ENCODE results near the gene DPYSL3.
"Not testable (repeated sequence)": the region's sequence is repeated elsewhere in the genome, so short reads cannot be mapped to it uniquely, and the experiment has no call there.

DPYSL3 gene

DNA sequence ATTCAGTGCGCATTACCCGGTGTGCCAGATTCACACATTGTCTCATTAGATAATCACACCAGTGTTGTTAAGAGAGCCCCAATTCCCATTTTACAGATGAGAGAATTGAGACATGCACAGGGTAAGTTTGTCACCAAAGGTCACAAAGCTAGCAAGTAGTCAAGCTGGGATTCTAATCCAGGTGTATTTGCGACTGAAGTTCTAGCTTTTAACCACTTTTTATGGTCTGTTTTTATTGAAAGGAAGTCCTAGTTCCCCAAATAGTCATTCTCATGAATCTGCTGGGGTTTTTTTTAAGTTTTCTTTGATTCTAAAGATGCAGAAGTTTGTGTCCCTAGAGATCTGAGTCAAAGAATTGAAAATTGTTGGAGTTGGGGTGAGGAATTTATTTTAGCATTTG is 136.5 kb downstream of the DPYSL3 start:
- CTCF ChIA-PET = no interaction called here
- DNase-seq (ENCODE audit: extremely low spot score) = no peak
- POLR2A ChIA-PET = no interaction called here
- TF ChIP-seq FOXK2 (IDR thresholded peaks at IDR 0.05) = no peak
- TF ChIP-seq CTBP1 (IDR thresholded peaks at IDR 0.05; ENCODE audit: borderline replicate concordance) = no peak
- TF ChIP-seq ARNT (IDR thresholded peaks at IDR 0.05) = no peak
- no peak for TF ChIP-seq SP1 (IDR thresholded peaks at IDR 0.05)
- TF ChIP-seq, protein P1, sequence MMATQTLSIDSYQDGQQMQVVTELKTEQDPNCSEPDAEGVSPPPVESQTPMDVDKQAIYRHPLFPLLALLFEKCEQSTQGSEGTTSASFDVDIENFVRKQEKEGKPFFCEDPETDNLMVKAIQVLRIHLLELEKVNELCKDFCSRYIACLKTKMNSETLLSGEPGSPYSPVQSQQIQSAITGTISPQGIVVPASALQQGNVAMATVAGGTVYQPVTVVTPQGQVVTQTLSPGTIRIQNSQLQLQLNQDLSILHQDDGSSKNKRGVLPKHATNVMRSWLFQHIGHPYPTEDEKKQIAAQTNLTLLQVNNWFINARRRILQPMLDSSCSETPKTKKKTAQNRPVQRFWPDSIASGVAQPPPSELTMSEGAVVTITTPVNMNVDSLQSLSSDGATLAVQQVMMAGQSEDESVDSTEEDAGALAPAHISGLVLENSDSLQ (IDR thresholded peaks at IDR 0.05) = no peak
- TF ChIP-seq L3MBTL2 (conservative IDR thresholded peaks at IDR 0.05) = no peak
- no peak for TF ChIP-seq NFRKB (IDR thresholded peaks at IDR 0.05)
- TF ChIP-seq FOXM1 (IDR thresholded peaks at IDR 0.05; ENCODE audit: borderline replicate concordance) = no peak
- TF ChIP-seq LEF1 (IDR thresholded peaks at IDR 0.05; ENCODE audit: borderline replicate concordance) = no peak
- TF ChIP-seq ELF4 (IDR thresholded peaks at IDR 0.05) = no peak
- no peak for TF ChIP-seq TARDBP (IDR thresholded peaks at IDR 0.05)
- TF ChIP-seq ZNF384 (IDR thresholded peaks at IDR 0.05) = no peak
- TF ChIP-seq BHLHE40 (IDR thresholded peaks at IDR 0.05; ENCODE audit: borderline replicate concordance) = no peak
- no peak for TF ChIP-seq HDGF (IDR thresholded peaks at IDR 0.05; ENCODE audit: borderline replicate concordance)
- TF ChIP-seq SUZ12 (IDR thresholded peaks at IDR 0.05) = no peak
- TF ChIP-seq FOXA1 (IDR thresholded peaks at IDR 0.05) = no peak

DNA sequence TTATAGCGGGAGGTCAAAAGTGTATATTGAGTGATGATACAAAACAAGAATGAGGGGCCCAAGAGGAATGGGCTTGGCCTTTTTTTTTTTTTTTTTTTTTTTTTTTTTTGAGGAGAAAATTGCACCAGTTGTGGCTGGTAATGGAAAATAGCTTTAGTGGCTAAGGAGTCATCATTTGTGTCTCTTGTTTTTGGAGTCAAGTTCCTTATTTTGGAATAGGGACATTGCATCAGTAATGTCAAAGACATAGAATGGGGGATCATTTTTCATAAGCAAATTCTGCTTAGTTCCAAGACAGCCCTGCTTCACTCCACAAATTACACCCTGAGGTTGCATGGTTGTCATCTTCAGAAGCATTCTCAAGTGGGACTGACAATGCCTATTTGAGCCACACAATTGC is 137.7 kb downstream of the DPYSL3 start:
- POLR2A ChIA-PET = no interaction called here

DNA sequence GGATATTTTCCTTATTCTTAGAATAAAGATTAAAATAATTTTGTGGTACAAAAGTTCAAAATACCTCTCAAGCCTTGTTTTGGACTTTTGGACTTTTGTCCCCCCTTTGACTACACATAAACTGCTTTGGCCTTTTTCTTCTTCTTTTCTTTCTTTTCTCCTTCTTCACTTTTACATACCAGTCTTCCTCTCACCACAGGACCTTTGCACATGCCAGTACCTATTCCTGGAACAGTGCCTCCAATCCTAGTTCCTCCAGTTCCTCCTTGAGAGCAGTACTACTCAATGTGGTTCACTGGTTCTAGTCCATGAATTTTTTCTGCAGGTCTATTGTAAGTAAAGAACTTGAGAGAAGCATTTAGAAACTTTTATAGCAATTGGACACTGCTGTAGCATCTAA is 138.6 kb downstream of the DPYSL3 start:
- POLR2A ChIA-PET = no interaction called here
- no peak for DNase-seq (ENCODE audit: extremely low spot score)
- CTCF ChIA-PET = no interaction called here
- no peak for TF ChIP-seq FOXA1 (IDR thresholded peaks at IDR 0.05)
- TF ChIP-seq ZNF384 (IDR thresholded peaks at IDR 0.05) = no peak
- TF ChIP-seq HDGF (IDR thresholded peaks at IDR 0.05; ENCODE audit: borderline replicate concordance) = no peak
- TF ChIP-seq FOXK2 (IDR thresholded peaks at IDR 0.05) = no peak
- TF ChIP-seq SUZ12 (IDR thresholded peaks at IDR 0.05) = no peak
- TF ChIP-seq LEF1 (IDR thresholded peaks at IDR 0.05; ENCODE audit: borderline replicate concordance) = no peak
- TF ChIP-seq ARNT (IDR thresholded peaks at IDR 0.05) = no peak
- no peak for TF ChIP-seq BHLHE40 (IDR thresholded peaks at IDR 0.05; ENCODE audit: borderline replicate concordance)
- TF ChIP-seq FOXM1 (IDR thresholded peaks at IDR 0.05; ENCODE audit: borderline replicate concordance) = no peak
- TF ChIP-seq, protein P1 (IDR thresholded peaks at IDR 0.05) = no peak
- no peak for TF ChIP-seq ELF4 (IDR thresholded peaks at IDR 0.05)
- TF ChIP-seq SP1 (IDR thresholded peaks at IDR 0.05) = no peak

More for the DNA sequence above, 137.7 kb downstream of the DPYSL3 start:
- TF ChIP-seq CTBP1 (IDR thresholded peaks at IDR 0.05; ENCODE audit: borderline replicate concordance) (no peak), TARDBP (IDR thresholded peaks at IDR 0.05) (no peak), ZNF384 (IDR thresholded peaks at IDR 0.05) (no peak), FOXM1 (IDR thresholded peaks at IDR 0.05; ENCODE audit: borderline replicate concordance) (no peak), HDGF (IDR thresholded peaks at IDR 0.05; ENCODE audit: borderline replicate concordance) (no peak), L3MBTL2 (conservative IDR thresholded peaks at IDR 0.05) (no peak), FOXK2 (IDR thresholded peaks at IDR 0.05) (no peak), LEF1 (IDR thresholded peaks at IDR 0.05; ENCODE audit: borderline replicate concordance) (no peak), BHLHE40 (IDR thresholded peaks at IDR 0.05; ENCODE audit: borderline replicate concordance) (no peak)
- TF ChIP-seq, protein P1 (IDR thresholded peaks at IDR 0.05) = no peak
- CTCF ChIA-PET = no interaction called here
- DNase-seq (ENCODE audit: extremely low spot score) = no peak

DNA sequence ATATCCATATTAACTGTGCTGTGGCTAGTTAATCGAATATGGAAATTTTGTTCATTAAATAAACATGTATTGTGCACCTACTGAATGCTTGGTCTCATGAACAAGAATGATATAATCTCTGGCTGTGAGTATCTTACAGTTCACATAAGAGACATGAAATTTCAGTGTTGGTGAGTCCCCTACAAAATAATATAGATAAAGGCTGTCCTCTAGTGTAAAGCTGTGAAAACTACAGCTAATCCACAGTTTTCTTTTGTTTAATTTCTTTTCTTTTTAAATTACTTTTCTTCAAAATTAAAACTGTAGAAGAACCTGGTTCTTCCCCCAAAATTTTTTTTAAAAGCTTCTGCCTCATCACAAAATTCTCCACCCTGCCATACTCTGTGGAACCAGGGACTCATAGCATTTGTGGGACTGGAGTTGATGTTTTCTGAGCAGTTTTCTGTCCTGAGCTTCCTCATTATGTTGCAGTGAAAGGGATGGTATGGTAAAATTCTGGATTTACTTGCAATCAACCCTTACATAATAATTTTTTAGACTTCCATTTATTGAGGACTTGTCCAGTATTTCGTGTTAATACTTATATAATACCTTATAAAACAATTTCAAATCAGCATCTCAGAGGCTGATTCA is 140.0 kb downstream of the DPYSL3 start:
- POLR2A ChIA-PET = no interaction called here
- no peak for DNase-seq (ENCODE audit: extremely low spot score)
- CTCF ChIA-PET = interaction anchor here (0.7 to 1.6 kb wide), 5 partner anchors 19 to 831 kb away, joined by 3 to 8 read pairs (median 4); partner anchors contain the start of gene STK32A
- TF ChIP-seq SP1 (IDR thresholded peaks at IDR 0.05) = no peak
- TF ChIP-seq CTBP1 (IDR thresholded peaks at IDR 0.05; ENCODE audit: borderline replicate concordance) = no peak
- TF ChIP-seq ARNT (IDR thresholded peaks at IDR 0.05) = no peak
- TF ChIP-seq NFRKB (IDR thresholded peaks at IDR 0.05) = no peak
- no peak for TF ChIP-seq BHLHE40 (IDR thresholded peaks at IDR 0.05; ENCODE audit: borderline replicate concordance)
- no peak for TF ChIP-seq TARDBP (IDR thresholded peaks at IDR 0.05)
- TF ChIP-seq, protein P1 (IDR thresholded peaks at IDR 0.05) = no peak
- no peak for TF ChIP-seq ELF4 (IDR thresholded peaks at IDR 0.05)
- TF ChIP-seq FOXK2 (IDR thresholded peaks at IDR 0.05) = no peak

DNA sequence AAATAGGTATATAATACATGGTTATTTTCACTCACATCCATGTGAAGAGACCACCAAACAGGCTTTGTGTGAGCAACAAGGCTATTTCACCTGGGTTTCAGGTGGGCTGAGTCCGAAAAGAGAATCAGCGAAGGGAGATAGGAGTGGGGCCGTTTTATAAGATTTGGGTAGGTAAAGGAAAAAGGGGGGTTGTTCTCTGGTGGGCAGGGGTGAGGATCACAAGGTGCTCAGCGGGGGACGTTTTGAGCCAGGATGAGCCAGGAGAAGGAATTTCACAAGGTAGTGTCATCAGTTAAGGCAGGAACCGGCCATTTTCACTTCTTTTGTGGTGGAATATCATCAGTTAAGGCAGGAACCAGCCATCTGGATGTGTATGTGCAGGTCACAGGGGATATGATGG is 142.5 kb downstream of the DPYSL3 start:
- CTCF ChIA-PET; POLR2A ChIA-PET; DNase-seq (ENCODE audit: extremely low spot score): not testable (repeated sequence)

DNA sequence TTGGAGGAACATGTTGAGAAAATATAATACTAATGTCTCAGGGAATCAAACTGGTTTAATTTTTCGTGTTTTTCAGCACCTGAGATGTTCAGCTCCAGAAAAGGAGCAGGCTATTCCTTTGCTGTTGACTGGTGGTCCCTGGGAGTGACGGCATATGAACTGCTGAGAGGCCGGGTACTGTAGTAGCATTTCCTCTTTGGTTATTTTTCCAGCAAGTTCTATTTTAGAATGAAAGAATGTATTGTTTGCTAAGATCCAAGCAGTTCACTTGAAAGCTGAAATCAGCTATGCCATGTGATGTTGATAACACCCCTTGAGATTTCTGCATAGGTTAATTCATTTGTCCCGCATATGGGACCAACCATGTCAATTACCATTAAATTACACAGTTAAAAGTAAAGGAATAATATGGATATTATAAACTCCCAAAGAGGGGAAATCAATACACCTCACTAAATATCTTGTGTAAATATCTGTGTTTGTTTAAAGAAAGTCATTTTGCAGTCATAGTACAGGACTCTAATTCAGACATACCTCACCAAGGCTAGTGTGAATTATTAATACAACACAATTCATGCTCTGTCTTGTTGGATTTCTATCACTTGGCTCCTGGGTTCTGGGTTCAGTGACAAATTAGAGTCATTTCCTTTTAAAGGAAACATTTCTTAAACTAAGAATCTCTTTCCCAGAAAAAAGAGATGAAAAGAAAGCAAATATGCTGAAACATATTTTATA is 148.3 kb downstream of the DPYSL3 start:
- POLR2A ChIA-PET = no interaction called here
- CTCF ChIA-PET = no interaction called here
- DNase-seq (ENCODE audit: extremely low spot score) = no peak
- TF ChIP-seq FOXA1 (IDR thresholded peaks at IDR 0.05) (no peak), FOXK2 (IDR thresholded peaks at IDR 0.05) (no peak), ZNF384 (IDR thresholded peaks at IDR 0.05) (no peak), BHLHE40 (IDR thresholded peaks at IDR 0.05; ENCODE audit: borderline replicate concordance) (no peak), NFRKB (IDR thresholded peaks at IDR 0.05) (no peak), TARDBP (IDR thresholded peaks at IDR 0.05) (no peak), HDGF (IDR thresholded peaks at IDR 0.05; ENCODE audit: borderline replicate concordance) (no peak)
- TF ChIP-seq, protein P1 (IDR thresholded peaks at IDR 0.05) = no peak
